ENCODE data around the gene OLFM1. TPM values are rescaled to one million over a fixed set of nuclear protein-coding genes. Genes with fewer than 3 reads are reported as not detected.
A peak's percentile ranks its signal among the peaks of the same experiment; 100 is the strongest.

OLFM1 gene
- total RNA-seq, 2 donors from 2014 or later, result 11.0 to 23.2 TPM

DNA sequence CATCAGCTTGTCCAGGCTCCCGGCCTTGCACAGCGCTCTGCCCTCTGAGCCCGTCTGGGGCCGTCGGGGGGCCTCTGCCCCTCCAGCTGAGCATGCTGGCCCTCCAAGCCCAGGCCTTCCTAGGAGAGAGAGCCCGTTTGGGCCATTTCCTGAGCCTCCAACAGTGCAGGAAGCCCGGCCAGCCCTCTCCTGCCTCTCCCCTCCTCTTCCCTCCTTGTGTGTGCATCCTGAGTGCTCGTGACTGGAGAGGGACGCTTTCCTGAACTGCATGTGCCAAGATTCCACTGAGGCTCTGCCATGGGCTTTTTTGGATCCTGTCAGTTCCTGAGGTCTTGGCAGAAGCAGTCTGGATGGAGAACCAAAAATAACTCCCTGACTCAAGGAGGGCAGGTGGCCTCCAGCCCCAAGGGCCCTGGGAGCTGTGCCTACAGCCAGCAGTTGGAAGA is 15.6 kb downstream of the OLFM1 start:
- H3K27me3 ChIP-seq (ENCODE audit: control insufficient read depth, insufficient read depth, low read length, poor library complexity, severe bottlenecking), result no peaks in the 10 kb centered on the region
- Mint-ChIP-seq H3K9me3 (no peaks in the 10 kb centered on the region), H3K4me3 (no peak overlapping the region), H3K4me1 (peaks cover 19% of the 10 kb centered on the region), H3K27ac (no peak overlapping the region), H3K27me3 (ENCODE audit: insufficient read depth) (no peaks in the 10 kb centered on the region), H3K36me3 (ENCODE audit: low read depth) (peaks cover 9% of the 10 kb centered on the region)
- no peaks in the 10 kb centered on the region for H3K36me3 ChIP-seq (ENCODE audit: control insufficient read depth, insufficient read depth, low read length)
- H3K4me1 ChIP-seq (ENCODE audit: control insufficient read depth, insufficient read depth, low read length), result no peaks in the 10 kb centered on the region
- no peaks in the 10 kb centered on the region for H3K9me3 ChIP-seq (ENCODE audit: control insufficient read depth, low read length)
- no peak overlapping the region for H3K9ac ChIP-seq (ENCODE audit: extremely low read depth, low read length, poor library complexity, severe bottlenecking)
- no peak for DNase-seq
- 88 to 91% methylated on average over 9 of the region's 9 CpGs for WGBS, 2 experiments (ENCODE audit: insufficient coverage in 1 of 2, insufficient read length in 1 of 2)
- H3K4me3 ChIP-seq (ENCODE audit: low read length), result no peak overlapping the region
- H3K27ac ChIP-seq (ENCODE audit: low read depth, low read length), result no peak overlapping the region
- TF ChIP-seq, protein P1, sequence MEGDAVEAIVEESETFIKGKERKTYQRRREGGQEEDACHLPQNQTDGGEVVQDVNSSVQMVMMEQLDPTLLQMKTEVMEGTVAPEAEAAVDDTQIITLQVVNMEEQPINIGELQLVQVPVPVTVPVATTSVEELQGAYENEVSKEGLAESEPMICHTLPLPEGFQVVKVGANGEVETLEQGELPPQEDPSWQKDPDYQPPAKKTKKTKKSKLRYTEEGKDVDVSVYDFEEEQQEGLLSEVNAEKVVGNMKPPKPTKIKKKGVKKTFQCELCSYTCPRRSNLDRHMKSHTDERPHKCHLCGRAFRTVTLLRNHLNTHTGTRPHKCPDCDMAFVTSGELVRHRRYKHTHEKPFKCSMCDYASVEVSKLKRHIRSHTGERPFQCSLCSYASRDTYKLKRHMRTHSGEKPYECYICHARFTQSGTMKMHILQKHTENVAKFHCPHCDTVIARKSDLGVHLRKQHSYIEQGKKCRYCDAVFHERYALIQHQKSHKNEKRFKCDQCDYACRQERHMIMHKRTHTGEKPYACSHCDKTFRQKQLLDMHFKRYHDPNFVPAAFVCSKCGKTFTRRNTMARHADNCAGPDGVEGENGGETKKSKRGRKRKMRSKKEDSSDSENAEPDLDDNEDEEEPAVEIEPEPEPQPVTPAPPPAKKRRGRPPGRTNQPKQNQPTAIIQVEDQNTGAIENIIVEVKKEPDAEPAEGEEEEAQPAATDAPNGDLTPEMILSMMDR (conservative IDR thresholded peaks at IDR 0.05), result no peak

DNA sequence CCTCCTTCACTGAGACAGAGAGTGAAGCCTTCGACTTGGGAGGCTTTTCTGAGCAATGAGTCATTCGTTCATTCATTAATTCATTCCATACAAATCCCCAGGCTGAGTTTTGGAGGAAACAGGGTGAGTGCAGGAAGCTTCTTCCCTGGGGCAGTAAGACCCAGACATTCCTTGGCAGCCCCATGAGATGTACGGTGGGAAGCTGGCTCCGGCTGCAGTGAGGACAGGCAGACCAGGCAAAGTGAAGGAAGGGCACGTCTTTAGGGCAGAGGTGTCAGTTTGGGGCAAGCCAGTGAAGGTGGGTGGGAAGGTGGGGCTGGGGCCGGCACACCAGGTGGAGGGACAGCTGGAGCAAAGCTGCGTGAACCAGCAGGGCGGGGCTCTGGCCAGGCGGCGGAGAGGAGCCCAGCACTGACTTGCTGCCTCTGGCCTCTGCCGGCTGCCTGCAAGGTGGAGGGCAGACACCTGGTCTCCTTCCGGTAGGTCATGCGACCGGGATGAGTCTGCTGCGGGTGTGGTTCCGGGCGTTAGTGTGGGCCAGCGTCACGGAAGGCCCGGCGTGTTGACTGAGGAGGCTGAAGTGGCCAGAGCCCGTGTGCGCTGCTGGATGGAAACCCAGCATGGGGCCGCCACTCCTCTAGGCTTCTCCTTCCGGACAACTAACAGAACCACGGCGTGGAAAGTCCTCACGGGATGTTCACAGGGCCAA is 16.6 kb downstream of the OLFM1 start:
- H3K36me3 ChIP-seq (ENCODE audit: control insufficient read depth, insufficient read depth, low read length), result no peaks in the 10 kb centered on the region
- no peak for DNase-seq
- H3K27me3 Mint-ChIP-seq (ENCODE audit: insufficient read depth), result no peaks in the 10 kb centered on the region
- H3K4me1 ChIP-seq (ENCODE audit: control insufficient read depth, insufficient read depth, low read length), result no peaks in the 10 kb centered on the region
- H3K27me3 ChIP-seq (ENCODE audit: control insufficient read depth, insufficient read depth, low read length, poor library complexity, severe bottlenecking), result no peaks in the 10 kb centered on the region
- TF ChIP-seq, protein P1 (conservative IDR thresholded peaks at IDR 0.05), result no peak
- WGBS, 2 experiments (ENCODE audit: insufficient coverage in 1 of 2, insufficient read length in 1 of 2), result 93 to 99% methylated on average over 25 to 28 of the region's 28 CpGs
- H3K27ac ChIP-seq (ENCODE audit: low read depth, low read length), result no peak overlapping the region
- no peak overlapping the region for H3K4me3 Mint-ChIP-seq
- peaks cover 3% of the 10 kb centered on the region for H3K36me3 Mint-ChIP-seq (ENCODE audit: low read depth)
- peak overlapping the region; percentile 49 for H3K27ac Mint-ChIP-seq
- H3K9ac ChIP-seq (ENCODE audit: extremely low read depth, low read length, poor library complexity, severe bottlenecking), result no peak overlapping the region
- no peaks in the 10 kb centered on the region for H3K9me3 Mint-ChIP-seq
- no peak overlapping the region for H3K4me3 ChIP-seq (ENCODE audit: low read length)
- H3K4me1 Mint-ChIP-seq, result peaks cover 28% of the 10 kb centered on the region
- H3K9me3 ChIP-seq (ENCODE audit: control insufficient read depth, low read length), result no peaks in the 10 kb centered on the region

DNA sequence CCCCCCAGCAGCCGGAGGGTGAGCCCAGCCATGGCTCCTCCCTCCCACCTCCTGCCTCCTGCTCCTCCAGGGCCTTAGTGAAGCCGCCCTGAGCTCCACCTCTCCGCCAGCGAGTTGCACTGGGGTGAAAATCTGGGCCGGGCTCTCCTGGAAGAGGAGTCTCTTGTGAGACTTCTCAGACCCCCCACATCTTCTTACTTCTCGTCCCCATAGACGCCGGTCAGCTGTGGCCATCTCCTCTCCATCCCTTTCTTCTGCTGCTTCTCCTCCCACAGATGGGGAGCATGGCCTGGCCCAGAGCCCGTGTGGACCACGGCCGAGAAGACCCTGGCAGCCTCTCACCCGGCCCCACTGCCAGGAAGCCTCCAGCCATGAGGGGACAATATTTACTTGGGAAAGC is 17.3 kb downstream of the OLFM1 start:
- H3K36me3 Mint-ChIP-seq (ENCODE audit: low read depth), result no peaks in the 10 kb centered on the region
- no peak overlapping the region for H3K9ac ChIP-seq (ENCODE audit: extremely low read depth, low read length, poor library complexity, severe bottlenecking)
- H3K9me3 Mint-ChIP-seq, result no peaks in the 10 kb centered on the region
- H3K36me3 ChIP-seq (ENCODE audit: control insufficient read depth, insufficient read depth, low read length), result no peaks in the 10 kb centered on the region
- no peak overlapping the region for H3K4me3 ChIP-seq (ENCODE audit: low read length)
- no peaks in the 10 kb centered on the region for H3K27me3 Mint-ChIP-seq (ENCODE audit: insufficient read depth)
- H3K27ac Mint-ChIP-seq, result no peak overlapping the region
- no peaks in the 10 kb centered on the region for H3K4me1 ChIP-seq (ENCODE audit: control insufficient read depth, insufficient read depth, low read length)
- 81 to 87% methylated on average over 7 to 12 of the region's 12 CpGs for WGBS, 2 experiments (ENCODE audit: insufficient coverage in 1 of 2, insufficient read length in 1 of 2)
- TF ChIP-seq, protein P1 (conservative IDR thresholded peaks at IDR 0.05), result no peak
- H3K9me3 ChIP-seq (ENCODE audit: control insufficient read depth, low read length), result no peaks in the 10 kb centered on the region
- peaks cover 28% of the 10 kb centered on the region for H3K4me1 Mint-ChIP-seq
- H3K27me3 ChIP-seq (ENCODE audit: control insufficient read depth, insufficient read depth, low read length, poor library complexity, severe bottlenecking), result no peaks in the 10 kb centered on the region
- DNase-seq, result no peak
- no peak overlapping the region for H3K27ac ChIP-seq (ENCODE audit: low read depth, low read length)
- H3K4me3 Mint-ChIP-seq, result no peak overlapping the region
